ENCODE data around the gene ZNF574.

ZNF574 gene

GRCh38 chr19:42059196-42059595 is 16.8 kb upstream of the ZNF574 start:
- DNase-seq (ENCODE audit: low spot score), result no peak

GRCh38 chr19:42060117-42060516 is 15.8 kb upstream of the ZNF574 start:
- no peak for DNase-seq (ENCODE audit: low spot score)

GRCh38 chr19:42062381-42062780 is 13.6 kb upstream of the ZNF574 start:
- no peak for DNase-seq (ENCODE audit: low spot score)

- DNase-seq (ENCODE audit: low spot score), result no peak
Observed at GRCh38 chr19:42064432-42064831, 11.5 kb upstream of the ZNF574 start.

- no peak for DNase-seq (ENCODE audit: low spot score)
Observed at GRCh38 chr19:42065051-42065450, 10.9 kb upstream of the ZNF574 start.

GRCh38 chr19:42065511-42065910 is 10.5 kb upstream of the ZNF574 start:
- DNase-seq (ENCODE audit: low spot score), result no peak

GRCh38 chr19:42066075-42066754 is 9.8 kb upstream of the ZNF574 start:
- DNase-seq (ENCODE audit: low spot score), result peak; percentile 82

GRCh38 chr19:42067315-42067888 is 8.6 kb upstream of the ZNF574 start:
- DNase-seq (ENCODE audit: low spot score), result no peak

- DNase-seq (ENCODE audit: low spot score), result no peak
Observed at GRCh38 chr19:42068361-42068755, 7.6 kb upstream of the ZNF574 start.

GRCh38 chr19:42068756-42069571 is 7.0 kb upstream of the ZNF574 start:
- peak; percentile 48 for DNase-seq (ENCODE audit: low spot score)

GRCh38 chr19:42069619-42070351 is 6.2 kb upstream of the ZNF574 start, which contains the start of gene GRIK5:
GRIK5 (minus strand) TSS chr19:42070206; CDS start chr19:42065770, 4,436 bp downstream.
- peak; percentile 64 for DNase-seq (ENCODE audit: low spot score)

GRCh38 chr19:42071247-42071646 is 4.7 kb upstream of the ZNF574 start:
- no peak for DNase-seq (ENCODE audit: low spot score)

- no peak for DNase-seq (ENCODE audit: low spot score)
Observed at GRCh38 chr19:42074513-42075363, 1.2 kb upstream of the ZNF574 start.

GRCh38 chr19:42075364-42075615 is 676 bp upstream of the ZNF574 start:
- DNase-seq (ENCODE audit: low spot score), result no peak

GRCh38 chr19:42076380-42076944 is 496 bp downstream of the ZNF574 start:
- no peak for DNase-seq (ENCODE audit: low spot score)

GRCh38 chr19:42078058-42078457 is 2.1 kb downstream of the ZNF574 start:
- no peak for DNase-seq (ENCODE audit: low spot score)

- no peak for DNase-seq (ENCODE audit: low spot score)
Observed at GRCh38 chr19:42078538-42079275, 2.7 kb downstream of the ZNF574 start.

- DNase-seq (ENCODE audit: low spot score), result no peak
Observed at GRCh38 chr19:42079276-42079669, 3.3 kb downstream of the ZNF574 start.

- no peak for DNase-seq (ENCODE audit: low spot score)
Observed at GRCh38 chr19:42079886-42080763, 4.2 kb downstream of the ZNF574 start.

Data from iPS-NIHi11 (cell line).